Measurements from ENCODE around the gene PALM2AKAP2.
"Not testable (repeated sequence)": the region's sequence is repeated elsewhere in the genome, so short reads cannot be mapped to it uniquely, and the experiment has no call there.

PALM2AKAP2 gene

DNA sequence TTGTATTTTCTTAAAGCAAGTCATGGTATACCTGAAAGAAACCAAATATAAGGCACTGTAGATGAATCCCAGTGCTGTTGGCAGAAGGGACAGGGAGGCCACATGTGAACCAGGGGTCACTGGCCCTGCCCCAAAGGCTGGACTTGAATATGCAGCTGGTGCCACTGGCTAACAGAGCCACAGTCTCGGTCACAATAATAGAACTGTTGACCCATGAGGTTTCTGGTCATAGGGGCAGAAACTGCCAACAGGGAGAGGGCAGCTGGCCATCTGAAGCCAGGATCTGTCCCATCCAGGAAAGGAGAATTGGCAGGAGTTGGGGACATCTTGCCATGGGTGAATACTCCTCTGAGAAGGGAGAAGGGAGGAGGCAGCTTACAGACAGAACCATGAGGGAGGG, 31.9 kb downstream of the PALM2AKAP2 start:
- DNase-seq: no peak

DNA sequence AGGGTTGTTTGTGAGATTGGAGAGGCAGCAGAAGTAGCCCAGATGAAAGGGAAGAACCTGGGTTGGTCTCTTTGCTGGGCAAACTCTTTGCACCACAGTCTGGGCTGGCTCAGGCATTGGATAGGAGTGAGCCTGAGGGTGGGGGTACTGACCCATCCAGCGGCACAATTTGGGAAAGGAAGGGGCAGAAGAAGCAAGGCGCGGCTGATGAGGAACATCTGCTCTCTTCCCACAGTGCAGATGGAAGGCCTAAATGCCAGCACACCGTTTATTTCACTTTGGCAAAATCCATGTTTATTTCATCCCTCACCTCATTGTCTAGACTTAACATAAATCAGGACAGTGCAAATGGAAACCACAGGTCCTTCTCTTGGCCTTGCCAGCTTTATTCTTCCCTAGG, 32.3 kb downstream of the PALM2AKAP2 start:
- no peak for DNase-seq

DNA sequence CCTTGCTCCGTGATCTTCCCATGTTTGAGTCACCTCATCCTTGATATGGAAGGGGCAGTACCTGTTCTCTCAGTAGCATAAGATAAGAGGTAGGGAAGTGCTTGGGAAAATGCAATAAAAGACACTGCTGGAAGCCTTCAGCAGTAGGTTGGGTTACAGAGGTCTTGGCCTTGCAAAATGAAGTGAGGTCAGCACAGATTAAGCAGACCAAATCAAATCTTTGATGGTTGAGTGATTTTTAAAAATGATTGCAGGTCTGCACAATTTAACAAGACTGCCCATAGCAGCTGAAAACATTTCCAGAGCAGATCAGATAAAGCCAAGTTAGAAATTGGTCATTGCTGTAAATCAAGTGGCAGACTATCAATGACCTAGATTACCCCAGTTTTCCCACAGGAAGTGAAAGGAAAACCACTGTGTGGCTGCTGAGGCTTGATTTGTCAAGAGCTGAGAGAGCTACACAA, 32.9 kb downstream of the PALM2AKAP2 start:
- DNase-seq: no peak

DNA sequence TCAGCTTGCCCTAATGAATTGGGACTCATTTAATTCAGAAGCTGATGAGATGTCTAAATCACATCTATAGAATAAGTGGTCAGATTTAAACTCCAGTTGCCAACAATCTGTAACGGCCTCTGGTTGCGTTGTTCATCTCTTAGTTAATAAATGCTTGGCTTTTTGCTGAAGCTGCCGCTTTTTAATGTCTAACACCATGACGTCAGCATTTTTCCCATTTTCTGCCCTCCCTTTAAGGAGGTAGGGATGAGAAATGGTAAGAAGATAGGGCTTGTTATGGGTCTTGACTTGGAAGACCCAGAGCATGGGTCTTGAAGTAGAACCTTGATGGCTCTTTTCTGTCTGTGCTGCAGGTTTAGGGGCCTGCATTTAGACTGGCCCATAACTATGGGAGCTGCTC, 33.3 kb downstream of the PALM2AKAP2 start:
- no peak for DNase-seq

DNA sequence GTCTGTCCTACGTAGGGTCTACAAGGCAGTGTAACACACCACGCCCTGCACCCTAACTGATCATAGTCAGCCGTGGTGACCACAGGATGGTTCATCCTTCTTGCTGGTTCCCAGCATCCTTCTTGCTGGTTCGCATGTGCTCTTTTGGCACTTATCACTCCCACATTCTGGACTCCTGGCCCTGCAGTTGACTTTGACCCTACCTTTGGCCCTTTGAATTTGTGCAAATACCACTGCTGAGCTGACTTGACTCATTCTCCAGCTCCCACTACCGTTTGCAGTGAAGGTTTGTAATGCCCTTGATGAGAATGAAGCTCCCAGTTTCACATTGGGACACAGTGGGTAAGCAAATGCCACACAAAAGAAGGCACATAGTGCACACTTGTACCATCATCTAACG, 33.8 kb downstream of the PALM2AKAP2 start:
- DNase-seq: no peak

DNA sequence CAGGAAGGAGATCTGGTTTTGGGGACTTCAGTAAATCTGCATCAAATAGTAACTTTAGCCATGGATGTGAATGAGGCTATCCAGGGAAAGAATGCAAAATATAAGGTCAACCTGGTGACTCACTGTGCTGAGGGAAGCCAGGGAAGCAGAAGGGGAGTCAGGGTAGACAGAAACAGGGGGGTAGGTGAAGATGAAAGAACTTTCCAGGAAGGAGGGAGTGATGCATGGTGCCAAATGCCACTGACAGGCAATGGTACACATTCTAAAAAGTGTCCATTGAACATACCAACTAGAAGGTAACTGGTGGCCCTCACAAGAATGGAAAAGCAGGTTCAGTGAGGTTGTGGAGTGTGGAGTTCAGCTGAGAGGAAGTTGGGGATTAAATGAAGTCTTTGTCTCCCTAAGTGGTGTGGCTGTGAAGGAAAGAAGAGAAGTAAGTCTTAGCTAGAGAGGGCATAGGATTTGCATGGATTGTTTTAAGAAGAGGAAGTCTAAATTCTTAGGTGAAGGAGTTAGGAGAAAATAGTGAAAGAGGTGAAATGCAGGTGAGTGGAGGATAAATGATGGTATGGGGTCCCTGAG, 35.5 kb downstream of the PALM2AKAP2 start:
- no peak for DNase-seq

DNA sequence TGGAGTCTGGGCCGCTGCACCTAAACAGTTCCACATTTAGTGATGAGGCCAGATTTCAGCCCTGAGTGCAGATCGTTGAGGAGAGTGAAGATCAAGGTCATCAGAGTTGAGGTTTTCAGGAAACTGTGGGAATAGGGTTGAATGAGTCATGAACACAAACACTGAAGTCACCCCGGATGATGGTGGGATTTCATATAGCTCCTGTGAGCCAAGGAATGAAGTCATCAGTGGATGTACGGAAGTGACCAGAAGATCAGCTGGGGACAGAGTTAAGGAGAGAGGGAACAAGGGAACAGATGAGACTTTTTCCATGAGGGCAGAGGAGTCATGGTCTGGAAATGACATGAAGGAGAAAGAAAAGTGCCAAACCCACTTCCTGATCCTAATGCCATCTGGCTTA, 36.5 kb downstream of the PALM2AKAP2 start:
- DNase-seq: no peak

DNA sequence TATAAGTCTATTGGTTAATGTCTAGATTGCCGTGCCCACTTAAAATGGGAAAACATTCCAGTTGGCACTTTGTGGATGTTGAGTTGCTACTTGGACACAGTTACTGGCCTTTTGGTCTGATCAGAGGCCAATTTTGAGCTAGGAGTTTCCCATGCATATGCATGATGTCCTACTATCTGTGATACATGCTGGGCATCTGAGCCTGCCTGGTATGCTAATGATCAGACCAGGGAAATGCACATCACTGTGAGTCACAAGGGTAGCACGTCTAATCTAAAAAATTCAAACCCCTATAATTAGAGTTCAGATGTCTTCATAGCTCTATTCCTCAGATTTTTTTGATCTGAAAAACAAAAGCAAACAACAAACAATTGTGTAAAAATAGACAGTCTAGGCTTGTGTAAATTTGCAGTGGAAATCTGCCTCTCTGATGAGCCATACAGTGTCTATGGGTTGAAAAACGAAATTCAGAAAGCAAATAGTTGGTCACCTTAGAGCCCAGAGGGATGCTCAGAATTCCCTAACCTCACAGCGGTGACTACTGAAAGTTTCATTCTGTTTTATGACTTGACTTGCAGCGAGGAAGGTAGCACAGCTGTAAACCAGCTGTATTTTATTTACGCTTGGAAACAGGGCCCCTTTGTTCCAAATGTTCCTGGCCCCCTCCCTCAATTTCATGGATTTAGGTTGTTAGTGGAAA, 37.3 kb downstream of the PALM2AKAP2 start:
- no peak for DNase-seq

DNA sequence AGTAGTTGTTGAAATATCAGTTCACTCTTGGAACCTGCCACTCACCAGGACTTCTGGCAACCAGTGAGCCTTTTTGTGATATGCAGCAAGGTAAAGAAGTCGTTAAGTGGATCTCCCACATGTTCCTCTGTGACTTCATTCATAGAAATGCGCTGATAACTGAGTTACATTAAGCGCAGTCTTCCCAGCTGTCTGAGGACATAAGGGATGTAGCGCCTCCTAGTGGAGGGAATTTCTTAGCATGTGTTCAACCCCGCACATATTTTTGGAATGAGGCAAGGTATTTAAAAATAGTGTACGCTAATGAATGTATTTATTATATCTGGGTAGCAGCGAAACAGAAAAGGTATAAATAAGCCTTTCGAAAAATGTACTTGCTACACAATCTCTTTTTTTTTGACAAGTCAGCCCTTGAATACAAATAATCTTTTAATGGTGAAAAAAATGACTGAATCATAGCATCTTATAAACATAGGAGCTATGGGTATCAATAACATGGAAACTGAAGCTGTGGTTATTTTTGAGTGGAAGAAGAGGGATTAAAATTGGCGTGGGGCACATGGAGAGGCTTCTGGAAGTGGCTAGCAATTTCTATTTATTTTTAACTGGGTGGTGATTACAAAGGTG, 38.0 kb downstream of the PALM2AKAP2 start:
- DNase-seq: peak; percentile 43

DNA sequence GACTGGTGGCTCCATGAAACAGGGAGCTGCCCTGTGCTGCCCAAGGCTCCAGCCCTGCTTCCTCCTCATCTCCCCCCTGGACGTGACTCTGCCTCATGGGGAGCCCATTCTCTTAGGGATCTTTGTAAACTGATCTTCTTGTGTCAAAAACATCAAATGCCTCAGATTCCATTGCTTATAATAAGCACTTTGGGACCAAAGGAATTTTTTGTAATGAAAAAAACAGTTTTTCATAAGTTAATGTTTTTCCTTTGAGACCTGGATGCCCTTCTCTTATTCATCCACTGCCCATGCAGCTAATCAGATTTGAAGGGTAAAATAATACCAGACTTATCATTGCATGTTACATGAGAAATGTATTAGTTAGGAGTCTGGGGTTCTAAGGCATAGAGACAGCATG, 41.7 kb downstream of the PALM2AKAP2 start:
- DNase-seq: no peak

DNA sequence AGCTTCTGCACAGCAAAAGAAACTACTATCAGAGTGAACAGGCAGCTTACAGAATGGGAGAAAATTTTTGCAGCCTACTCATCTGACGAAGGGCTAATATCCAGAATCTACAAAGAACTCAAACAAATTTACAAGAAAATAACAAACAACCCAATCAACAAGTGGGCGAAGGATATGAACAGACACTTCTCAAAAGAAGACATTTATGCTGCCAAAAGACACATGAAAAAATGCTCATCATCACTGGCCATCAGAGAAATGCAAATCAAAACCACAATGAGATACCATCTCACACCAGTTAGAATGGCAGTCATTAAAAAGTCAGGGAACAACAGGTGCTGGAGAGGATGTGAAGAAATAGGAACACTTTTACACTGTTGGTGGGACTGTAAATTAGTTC, 45.4 kb downstream of the PALM2AKAP2 start:
- DNase-seq: not testable (repeated sequence)

DNA sequence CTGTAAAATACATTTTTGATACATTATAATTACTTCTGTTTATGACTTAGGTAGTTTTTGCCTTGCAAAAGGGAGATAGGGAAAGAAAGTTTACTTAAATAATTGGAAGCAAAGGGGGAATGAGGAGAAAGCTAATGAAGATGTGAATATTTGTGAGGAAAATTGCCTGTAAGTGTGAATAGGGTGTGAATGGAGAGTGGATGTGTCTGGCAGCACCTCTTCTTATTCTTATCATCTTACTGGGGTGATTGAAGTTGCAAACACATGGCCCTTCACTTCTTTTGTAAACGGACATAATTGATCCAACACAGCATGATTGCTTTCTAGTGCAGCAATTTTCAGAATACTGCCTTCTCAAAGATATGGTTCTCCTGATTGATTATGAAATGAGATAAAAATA, 46.6 kb downstream of the PALM2AKAP2 start:
- DNase-seq: no peak

DNA sequence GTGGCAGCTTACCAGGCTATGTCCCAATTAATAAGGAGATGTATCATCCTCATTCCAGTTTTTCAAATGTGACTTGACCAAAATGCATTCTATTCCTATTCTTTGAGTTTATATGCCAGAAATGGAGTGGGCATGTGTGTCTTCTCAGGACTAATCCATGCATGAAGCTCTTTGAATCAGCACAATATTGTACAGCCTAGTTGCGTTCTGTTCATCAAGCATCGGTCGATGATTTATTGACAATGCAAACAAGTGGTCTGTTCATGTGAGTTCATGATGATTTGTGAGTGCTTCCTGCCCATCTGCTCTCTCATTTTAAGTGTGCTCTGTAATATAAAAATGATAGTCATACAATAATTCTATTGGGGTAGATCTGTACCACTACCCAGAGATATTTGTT, 48.3 kb downstream of the PALM2AKAP2 start:
- peak; percentile 38 for DNase-seq
